H1 (cell line): ENCODE data around the gene CDKN2B-AS1. TPM values are rescaled to one million over a fixed set of nuclear protein-coding genes. Genes with fewer than 3 reads are reported as not detected.
A peak's percentile ranks its signal among the peaks of the same experiment; 100 is the strongest.

Source experiments
- CTCF ChIA-PET: fragments of 300-600 bp; sonication (Branson Sonifier 250); formaldehyde crosslinking; loops from one replicate; lab custom pipeline; 2021; ENCODE audit not compliant: partially characterized antibody; lab: Charles Lee
- POLR2A ChIA-PET: fragments of 300-600 bp; sonication (Branson Sonifier 250); formaldehyde crosslinking; loops from one replicate; lab custom pipeline; 2021; ENCODE audit warnings: inconsistent platforms; ENCODE audit not compliant: partially characterized antibody; lab: Charles Lee
- DNase-seq, 2 experiments: peaks; one replicate each; pipeline versions ENCODE4 v3.0.0 to v3.0.0-alpha.2; 2010 to 2022; ENCODE audit warnings: low spot score in 2 of 2, low read depth in 1 of 2, mixed read lengths in 1 of 2
- FAIRE-seq: peaks from 2 replicates; lab custom pipeline; 2011; peaks lifted over from hg19 to GRCh38; lab: Jason Lieb, UNC
- H2AFZ ChIP-seq: 2 replicates; pipeline ENCODE4 v1.8.1; 2012; ENCODE audit warnings: low read length, inconsistent platforms
- H2AK5ac ChIP-seq: 2 replicates; pipeline ENCODE4 v1.6.1; 2013; ENCODE audit warnings: low read depth, low read length
- H2BK120ac ChIP-seq: replicated peaks from 2 replicates; pipeline ENCODE3; 2013; ENCODE audit warnings: low read depth, low read length, inconsistent platforms
- H2BK12ac ChIP-seq: 2 replicates; pipeline ENCODE4 v1.6.1; 2013; ENCODE audit warnings: low read depth, low read length
- H2BK15ac ChIP-seq: 2 replicates; pipeline ENCODE4 v1.6.1; 2013; ENCODE audit warnings: low read length
- H2BK20ac ChIP-seq: 2 replicates; pipeline ENCODE4 v1.6.1; 2013; ENCODE audit warnings: low read length
- H2BK5ac ChIP-seq: 2 replicates; pipeline ENCODE4 v1.6.1; 2013; ENCODE audit warnings: low read depth, low read length
- H3K14ac ChIP-seq: 2 replicates; pipeline ENCODE4 v1.6.1; 2013; ENCODE audit warnings: inconsistent platforms; ENCODE audit not compliant: insufficient read length
- H3K18ac ChIP-seq: 2 replicates; pipeline ENCODE4 v1.6.1; 2013; ENCODE audit warnings: low read length; ENCODE audit errors: extremely low read depth
- H3K23ac ChIP-seq: 2 replicates; pipeline ENCODE4 v1.6.1; 2013; ENCODE audit warnings: inconsistent platforms; ENCODE audit not compliant: insufficient read length
- H3K23me2 ChIP-seq: 2 replicates; pipeline ENCODE4 v1.6.1; 2013; ENCODE audit warnings: low read depth, low read length
- H3K27ac ChIP-seq: 2 replicates; pipeline ENCODE4 v1.6.1; 2011; ENCODE audit warnings: low read depth, low read length, inconsistent platforms
- H3K27me3 ChIP-seq, 4 experiments: replicated peaks in 1 of 4; 1 replicate in 1 of 4; 2 replicates in 3 of 4; pipeline versions ENCODE4 v1.6.1 to v1.8.1; 2011 to 2013; ENCODE audit warnings: low read length in 3 of 4, mild to moderate bottlenecking in 3 of 4, inconsistent platforms in 2 of 4, mixed read lengths in 2 of 4, moderate library complexity in 1 of 4; ENCODE audit not compliant: control insufficient read depth in 3 of 4, insufficient read depth in 3 of 4; ENCODE audit errors: extremely low read depth in 1 of 4
- H3K36me3 ChIP-seq, 4 experiments: 2 replicates each; pipeline versions ENCODE4 v1.6.1 to v1.8.1; 2011 to 2013; ENCODE audit warnings: mild to moderate bottlenecking in 4 of 4, low read length in 3 of 4, moderate library complexity in 2 of 4, control low read depth in 1 of 4, inconsistent platforms in 1 of 4; ENCODE audit not compliant: insufficient read depth in 4 of 4, control insufficient read depth in 2 of 4
- H3K4ac ChIP-seq: replicated peaks from 2 replicates; pipeline ENCODE3; 2013; ENCODE audit warnings: low read length, low read depth, mixed read lengths, inconsistent platforms; ENCODE audit not compliant: insufficient read length
- H3K4me1 ChIP-seq, 4 experiments: replicated peaks in 1 of 4; 1 replicate in 1 of 4; 2 replicates in 3 of 4; pipeline versions ENCODE4 v1.6.1 to v1.8.1; 2011 to 2013; ENCODE audit warnings: low read length in 3 of 4, inconsistent platforms in 2 of 4, mixed read lengths in 1 of 4; ENCODE audit not compliant: insufficient read depth in 4 of 4, control insufficient read depth in 3 of 4
- H3K4me2 ChIP-seq, 2 experiments: 2 replicates each; pipeline versions ENCODE4 v1.6.1 to v1.8.1; 2011 to 2013; ENCODE audit warnings: low read depth in 2 of 2, low read length in 2 of 2, control low read depth in 1 of 2, inconsistent platforms in 1 of 2, mild to moderate bottlenecking in 1 of 2; ENCODE audit not compliant: insufficient read depth in 1 of 2
- H3K4me3 ChIP-seq, 4 experiments: fragments of 200-600, 300-600 bp in 1 of 4; sonication (generic), shearing (Covaris generic), sonication (Bioruptor Twin) in 1 of 4; 2 replicates each; pipeline versions ENCODE4 v1.5.1 to v1.8.1; 2011 to 2016; ENCODE audit warnings: low read length in 4 of 4, low read depth in 3 of 4, control low read depth in 2 of 4, inconsistent platforms in 2 of 4, mild to moderate bottlenecking in 2 of 4, mixed read lengths in 1 of 4, moderate library complexity in 1 of 4; ENCODE audit not compliant: insufficient read depth in 2 of 4; ENCODE audit errors: extremely low read depth in 1 of 4
- H3K56ac ChIP-seq: replicated peaks from 2 replicates; pipeline ENCODE3; 2013; ENCODE audit warnings: low read depth, mild to moderate bottlenecking, mixed read lengths, low read length, inconsistent platforms; ENCODE audit not compliant: insufficient read length
- H3K79me1 ChIP-seq: 2 replicates; pipeline ENCODE4 v1.6.1; 2013; ENCODE audit warnings: low read depth, low read length, control low read depth
- H3K79me2 ChIP-seq, 2 experiments: 2 replicates each; pipeline versions ENCODE4 v1.6.1 to v1.8.1; 2012 to 2013; ENCODE audit warnings: low read length in 2 of 2, mild to moderate bottlenecking in 2 of 2, inconsistent platforms in 1 of 2; ENCODE audit not compliant: insufficient read depth in 2 of 2, control insufficient read depth in 1 of 2
- H3K9ac ChIP-seq, 4 experiments: replicated peaks in 1 of 4; 1 replicate in 1 of 4; 2 replicates in 3 of 4; pipeline versions ENCODE4 v1.6.1 to v1.8.1; 2011 to 2013; ENCODE audit warnings: low read depth in 3 of 4, low read length in 3 of 4, control low read depth in 2 of 4, mild to moderate bottlenecking in 2 of 4, moderate library complexity in 2 of 4, inconsistent platforms in 1 of 4; ENCODE audit errors: extremely low read depth in 1 of 4
- H3K9me3 ChIP-seq, 2 experiments: 2 replicates each; pipeline versions ENCODE4 v1.6.1 to v1.8.1; 2012 to 2013; ENCODE audit warnings: mild to moderate bottlenecking in 2 of 2, moderate library complexity in 2 of 2, control low read depth in 1 of 2, inconsistent platforms in 1 of 2, low read depth in 1 of 2, low read length in 1 of 2, mixed read lengths in 1 of 2; ENCODE audit not compliant: insufficient read depth in 2 of 2
- H4K20me1 ChIP-seq, 2 experiments: replicated peaks in 1 of 2; 2 replicates each; pipeline versions ENCODE3 to v1.8.1; 2011 to 2013; ENCODE audit warnings: inconsistent platforms in 2 of 2, low read length in 2 of 2, mild to moderate bottlenecking in 1 of 2; ENCODE audit not compliant: insufficient read depth in 2 of 2, control insufficient read depth in 1 of 2
- H4K5ac ChIP-seq: 2 replicates; pipeline ENCODE4 v1.6.1; 2013; ENCODE audit warnings: low read length, low read depth, mixed read lengths, inconsistent platforms; ENCODE audit not compliant: insufficient read length
- H4K8ac ChIP-seq: 2 replicates; pipeline ENCODE4 v1.8.0; 2013; ENCODE audit warnings: mild to moderate bottlenecking, moderate library complexity, low read length, inconsistent platforms; ENCODE audit not compliant: insufficient read depth; ENCODE audit errors: extremely low read depth
- H4K91ac ChIP-seq: replicated peaks from 2 replicates; pipeline ENCODE3; 2013; ENCODE audit warnings: low read length, mixed read lengths, inconsistent platforms; ENCODE audit not compliant: insufficient read length
- EP300 ChIP-seq, 2 experiments: IDR thresholded peaks; 1 replicate in 1 of 2; 2 replicates in 1 of 2; pipeline ENCODE4 v1.6.1; 2011 to 2012; ENCODE audit warnings: low read depth in 2 of 2, low read length in 2 of 2, mild to moderate bottlenecking in 2 of 2, borderline replicate concordance in 1 of 2, inconsistent platforms in 1 of 2, moderate library complexity in 1 of 2
- HDAC6 ChIP-seq: IDR thresholded peaks from one replicate; pipeline ENCODE4 v1.7.1; 2012; ENCODE audit warnings: low read depth, mild to moderate bottlenecking, inconsistent platforms, low read length, moderate library complexity
- SIX5 ChIP-seq: IDR thresholded peaks from 2 replicates; pipeline ENCODE4 v1.6.1; 2011; ENCODE audit warnings: mild to moderate bottlenecking, low read depth, low read length
- SP2 ChIP-seq: IDR thresholded peaks from 2 replicates; pipeline ENCODE4 v1.6.1; 2012; ENCODE audit warnings: mild to moderate bottlenecking, low read length, inconsistent platforms
- WGBS, 2 experiments: shearing (Covaris generic) in 1 of 2; methylation state at CpG; one replicate each; pipeline versions ENCODE4 v1.1.6 to v1.1.7; 2013 to 2015; ENCODE audit warnings: low lambda C conversion rate in 2 of 2, mixed read lengths in 2 of 2, inconsistent platforms in 1 of 2, low coverage in 1 of 2, missing lambda C conversion rate in 1 of 2; ENCODE audit not compliant: insufficient replicate concordance in 2 of 2, insufficient coverage in 1 of 2, insufficient read length in 1 of 2; ENCODE audit errors: extremely low coverage in 1 of 2, missing lambda C conversion rate in 1 of 2; 5-methylcytosine and 5-hydroxymethylcytosine counted together
- polyA plus RNA-seq, 7 experiments: library from polyadenylated mRNA; depleted of rRNA in 3 of 7; stranded (reverse) in 5 of 7; unstranded in 2 of 7; fragments of >200 nt in 5 of 7; fragments of 200-250 nt in 2 of 7; gene quantifications; 1 replicate in 5 of 7; 2 replicates in 1 of 7; 4 replicates in 1 of 7; pipeline versions ENCODE4 v1.2.1 to v1.2.3, GENCODE V29; 2011 to 2013; ENCODE audit warnings: missing spikeins in 2 of 7, mixed read lengths in 2 of 7
- total RNA-seq: library from RNA; stranded (reverse); fragmentation: NEBNext Ultra II Directional; extraction: Animal tissue kit (Norgen Biotek cat#: 25700); gene quantifications from 2 replicates; pipeline ENCODE4 v1.2.1, GENCODE V29; 2021

CDKN2B-AS1 gene
- total and polyA plus RNA-seq, 2 of the 8 experiments (the other 6 are each of a cell fraction or from before 2014, with no cell fraction given), result not detected

- H2AFZ ChIP-seq, result 0 out of 2 replicates have a peak overlapping the region, but pooled peaks have one; percentile 23
- no peak overlapping the region for H3K14ac ChIP-seq
- H2BK15ac ChIP-seq, result no peak overlapping the region
- no peaks in the 10 kb centered on the region for H4K20me1 ChIP-seq
- H3K4me2 ChIP-seq, result no peak overlapping the region
- H3K4ac ChIP-seq, result no peak overlapping the region
- H2AK5ac ChIP-seq, result no peak overlapping the region
- no peak overlapping the region for H3K9ac ChIP-seq
- no peak overlapping the region for H2BK20ac ChIP-seq
- H2BK120ac ChIP-seq, result no peak overlapping the region
- H3K79me1 ChIP-seq, result no peaks in the 10 kb centered on the region
- H4K8ac ChIP-seq, result no peak overlapping the region
- H3K9me3 ChIP-seq, result no peaks in the 10 kb centered on the region
- no peak overlapping the region for H3K23ac ChIP-seq
- 87% methylated on average over 8 of the region's 8 CpGs; no CpG with 5 or more reads in 1 of the 2 experiments for WGBS, 2 experiments
- CTCF ChIA-PET, result interaction anchor here (0.8 to 1.5 kb wide), 8 partner anchors 11 to 384 kb away, joined by 3 to 5 read pairs (median 3); no protein-coding TSS in a partner anchor
- TF ChIP-seq EP300 (IDR thresholded peaks at IDR 0.05; ENCODE audit: borderline replicate concordance in 1 of 2, low read depth in 2 of 2, low read length in 2 of 2) (no peak), SIX5 (no peak), SP2 (no peak), HDAC6 (no peak)
- no peak overlapping the region for H2BK12ac ChIP-seq
- DNase-seq (no peak), FAIRE-seq (no peak)
- H3K4me3 ChIP-seq, result no peak overlapping the region
- no peaks in the 10 kb centered on the region for H3K23me2 ChIP-seq
- POLR2A ChIA-PET, result no interaction called here
- no peaks in the 10 kb centered on the region for H3K36me3 ChIP-seq
- H3K4me1 ChIP-seq, result no peaks in the 10 kb centered on the region
- no peak overlapping the region for H4K5ac ChIP-seq
- no peak overlapping the region for H2BK5ac ChIP-seq
- H3K27ac ChIP-seq, result no peak overlapping the region
- H3K27me3 ChIP-seq, result no peaks in the 10 kb centered on the region
- H3K56ac ChIP-seq, result no peak overlapping the region
- H3K79me2 ChIP-seq, result no peaks in the 10 kb centered on the region
- H3K18ac ChIP-seq, result no peak overlapping the region
- no peak overlapping the region for H4K91ac ChIP-seq
Measured at GRCh38 chr9:22068369-22068768, 73.8 kb downstream of the CDKN2B-AS1 start.
